ENCODE results near the gene CCR7. TPM values are rescaled to one million over a fixed set of nuclear protein-coding genes. Genes with fewer than 3 reads are reported as not detected.

CCR7 gene
- total and polyA plus RNA-seq, 4 donors, result 1.8 to 5.9 (median 3.0) TPM

GRCh38 chr17:40598301-40598618 lies 33.0 kb upstream of the CCR7 start:
- WGBS, 2 donors, result 84% methylated on average over 5 of the region's 5 CpGs
- no peak for TF ChIP-seq CTCF (IDR thresholded peaks at IDR 0.05; ENCODE audit: control extremely low read depth, extremely low read depth)
- no peak for DNase-seq
- Histone ChIP-seq H3K27me3 (ENCODE audit: control insufficient read depth in 3 of 3, insufficient read depth in 3 of 3, low read length in 2 of 3) (no peaks in the 10 kb centered on the region), H3K9me3 (ENCODE audit: control insufficient read depth in 4 of 4, insufficient read depth in 3 of 4, low read length in 3 of 4) (no peaks in the 10 kb centered on the region), H3K27ac (ENCODE audit: low read depth in 1 of 2, low read length in 1 of 2) (peak overlapping the region in 1 of 2 donors; percentile 37), H3K9ac (ENCODE audit: insufficient read depth in 1 of 2, low read length in 2 of 2) (no peak overlapping the region), H3K4me1 (ENCODE audit: control insufficient read depth in 5 of 5, insufficient read depth in 5 of 5, low read length in 5 of 5) (no peaks in the 10 kb centered on the region), H3K4me3 (no peak overlapping the region), H3K36me3 (ENCODE audit: control insufficient read depth in 4 of 4, insufficient read depth in 4 of 4, low read length in 4 of 4) (no peaks in the 10 kb centered on the region)
- no peak for ATAC-seq (ENCODE audit: insufficient read depth, low FRiP score)

GRCh38 chr17:40597556-40598300 lies 32.5 kb upstream of the CCR7 start:
- Histone ChIP-seq H3K9me3 (ENCODE audit: control insufficient read depth in 4 of 4, insufficient read depth in 3 of 4, low read length in 3 of 4) (no peaks in the 10 kb centered on the region), H3K4me1 (ENCODE audit: control insufficient read depth in 5 of 5, insufficient read depth in 5 of 5, low read length in 5 of 5) (no peaks in the 10 kb centered on the region), H3K4me3 (no peak overlapping the region), H3K27me3 (ENCODE audit: control insufficient read depth in 3 of 3, insufficient read depth in 3 of 3, low read length in 2 of 3) (no peaks in the 10 kb centered on the region), H3K9ac (ENCODE audit: insufficient read depth in 1 of 2, low read length in 2 of 2) (no peak overlapping the region), H3K36me3 (ENCODE audit: control insufficient read depth in 4 of 4, insufficient read depth in 4 of 4, low read length in 4 of 4) (no peaks in the 10 kb centered on the region), H3K27ac (ENCODE audit: low read depth in 1 of 2, low read length in 1 of 2) (peak overlapping the region in 1 of 2 donors; percentile 37)
- WGBS, 2 donors, result 92 to 93% methylated on average over 9 of the region's 9 CpGs
- DNase-seq, result no peak
- no peak for TF ChIP-seq CTCF (IDR thresholded peaks at IDR 0.05; ENCODE audit: control extremely low read depth, extremely low read depth)
- ATAC-seq (ENCODE audit: insufficient read depth, low FRiP score), result no peak

GRCh38 chr17:40597156-40597555 lies 31.9 kb upstream of the CCR7 start:
- 89 to 90% methylated on average over 3 of the region's 3 CpGs for WGBS, 2 donors
- Histone ChIP-seq H3K36me3 (ENCODE audit: control insufficient read depth in 4 of 4, insufficient read depth in 4 of 4, low read length in 4 of 4) (no peaks in the 10 kb centered on the region), H3K9me3 (ENCODE audit: control insufficient read depth in 4 of 4, insufficient read depth in 3 of 4, low read length in 3 of 4) (no peaks in the 10 kb centered on the region), H3K4me1 (ENCODE audit: control insufficient read depth in 5 of 5, insufficient read depth in 5 of 5, low read length in 5 of 5) (no peaks in the 10 kb centered on the region), H3K27me3 (ENCODE audit: control insufficient read depth in 3 of 3, insufficient read depth in 3 of 3, low read length in 2 of 3) (no peaks in the 10 kb centered on the region), H3K4me3 (no peak overlapping the region), H3K9ac (ENCODE audit: insufficient read depth in 1 of 2, low read length in 2 of 2) (no peak overlapping the region), H3K27ac (ENCODE audit: low read depth in 1 of 2, low read length in 1 of 2) (no peak overlapping the region)
- DNase-seq (no peak), ATAC-seq (ENCODE audit: insufficient read depth, low FRiP score) (no peak)
- no peak for TF ChIP-seq CTCF (IDR thresholded peaks at IDR 0.05; ENCODE audit: control extremely low read depth, extremely low read depth)
